HG02798 (cell line): Measurements from ENCODE around the gene NPR1.
"Not testable (repeated sequence)": the region's sequence is repeated elsewhere in the genome, so short reads cannot be mapped to it uniquely, and the experiment has no call there.

ENCODE experiments used
- ATAC-seq: cut with Tn5 transposase; IDR thresholded peaks from one replicate; pipeline ENCODE4 v1.9.1; 2021; ENCODE audit warnings: mild to moderate bottlenecking; ENCODE audit not compliant: unreplicated experiment, poor library complexity

NPR1 gene

GRCh38 chr1:153649137-153649862, 29.2 kb upstream of the NPR1 start:
- no peak for ATAC-seq

DNA sequence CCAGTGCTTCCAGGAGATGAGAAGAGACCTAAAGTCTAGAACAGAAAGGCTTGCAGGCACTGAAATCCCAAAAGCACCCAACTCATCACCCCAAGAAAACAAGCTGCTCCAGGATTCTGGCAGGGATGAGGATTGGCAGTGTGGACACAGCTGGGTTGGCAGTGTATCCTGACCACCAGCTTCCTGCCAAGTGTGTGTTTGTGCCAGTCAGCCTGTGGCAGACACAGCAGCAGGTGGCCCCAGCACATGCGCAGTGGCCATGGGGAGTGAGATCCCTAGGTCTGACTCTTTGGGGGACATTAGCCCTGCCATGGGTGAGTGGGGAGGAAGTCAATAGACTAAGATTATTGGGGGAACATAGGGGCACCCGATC, 28.6 kb upstream of the NPR1 start:
- ATAC-seq = no peak

DNA sequence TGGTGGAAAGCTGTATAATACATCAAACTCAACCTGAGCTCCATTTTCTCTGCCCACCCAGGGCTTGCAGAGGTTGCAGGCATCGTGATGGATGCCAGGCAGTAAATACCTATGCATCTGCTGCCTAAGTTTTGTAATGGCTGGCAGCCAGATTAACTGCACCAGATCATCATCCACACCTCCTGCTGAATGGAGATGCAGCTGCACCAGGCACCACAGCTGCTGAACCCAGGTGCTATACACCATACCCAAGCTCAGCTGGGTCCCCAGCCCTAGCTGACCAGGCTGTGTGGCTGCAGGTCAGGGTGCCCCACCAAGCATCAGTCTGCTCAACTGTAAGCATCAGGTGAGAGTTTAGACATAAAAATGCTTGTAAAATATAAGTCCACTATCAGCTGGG, 26.7 kb upstream of the NPR1 start:
- ATAC-seq = no peak

- no peak for ATAC-seq
Measured at GRCh38 chr1:153652805-153653500, 25.5 kb upstream of the NPR1 start.

DNA sequence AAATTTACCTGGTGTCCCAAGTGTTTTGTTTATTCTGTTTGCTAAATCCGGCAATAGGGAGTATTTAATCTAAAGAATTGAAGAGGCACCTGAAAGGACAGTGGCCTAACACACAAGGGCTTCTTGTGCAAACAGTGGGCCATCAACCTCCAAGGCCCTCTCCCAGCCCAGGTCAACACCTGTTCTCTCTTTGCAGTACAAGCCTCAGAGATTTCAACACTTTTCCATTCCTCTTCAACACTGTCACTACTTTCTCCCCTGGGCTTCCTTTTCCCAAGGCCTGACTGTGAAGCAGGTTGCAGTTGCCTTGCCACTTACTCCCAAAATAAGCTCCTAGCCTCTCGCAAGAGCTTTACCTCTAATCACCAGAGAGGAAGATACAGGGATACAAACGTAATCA, 23.2 kb upstream of the NPR1 start:
- no peak for ATAC-seq

DNA sequence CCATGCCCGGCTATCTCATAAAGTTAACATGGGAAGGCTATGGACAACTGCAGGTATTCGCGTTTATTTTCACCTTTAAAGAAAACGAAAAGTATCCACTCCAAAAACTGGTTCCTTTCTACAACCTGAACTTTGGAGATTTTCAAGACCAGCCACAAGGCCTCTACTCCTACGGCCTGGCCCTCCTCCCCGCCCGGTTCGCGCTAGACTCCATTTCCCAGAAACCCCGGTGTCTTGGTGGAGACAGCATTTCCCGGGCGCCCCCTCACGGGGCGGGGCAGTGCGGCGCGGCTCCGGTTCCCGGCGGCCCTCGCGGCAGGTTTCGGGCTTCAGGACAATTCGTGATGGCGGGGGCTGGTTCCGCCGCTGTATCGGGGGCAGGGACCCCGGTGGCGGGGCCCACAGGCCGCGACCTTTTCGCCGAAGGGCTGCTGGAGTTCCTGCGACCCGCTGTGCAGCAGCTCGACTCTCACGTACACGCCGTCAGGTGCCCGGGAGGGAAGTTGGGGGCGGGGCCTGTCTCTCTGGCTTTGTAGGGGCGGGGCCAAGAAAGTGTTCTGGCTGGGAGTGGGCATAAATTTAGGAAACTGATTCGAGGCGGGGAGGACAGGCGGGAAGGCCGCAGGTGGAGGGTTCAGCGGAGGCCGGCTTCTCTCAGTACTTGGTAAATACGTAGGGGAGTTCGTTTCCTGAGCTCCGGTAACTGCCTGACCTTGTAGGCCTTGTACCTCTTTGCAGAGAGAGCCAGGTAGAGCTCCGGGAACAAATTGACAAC, 19.9 kb upstream of the NPR1 start, which contains the start of gene SNAPIN:
Gene SNAPIN, plus strand, starts transcription at position 304 of the 775 bp plus-strand sequence. Its CDS starts 41 bp downstream, at position 345.
- peak; percentile 87 for ATAC-seq

- ATAC-seq = no peak
Measured at GRCh38 chr1:153659175-153659534, 19.3 kb upstream of the NPR1 start.

- ATAC-seq = no peak
Measured at GRCh38 chr1:153659656-153660055, 18.8 kb upstream of the NPR1 start.

- ATAC-seq = no peak
Measured at GRCh38 chr1:153661111-153661708, 17.3 kb upstream of the NPR1 start.

- ATAC-seq = no peak
Measured at GRCh38 chr1:153662269-153662668, 16.2 kb upstream of the NPR1 start.

- ATAC-seq = no peak
Measured at GRCh38 chr1:153663211-153663610, 15.3 kb upstream of the NPR1 start.

DNA sequence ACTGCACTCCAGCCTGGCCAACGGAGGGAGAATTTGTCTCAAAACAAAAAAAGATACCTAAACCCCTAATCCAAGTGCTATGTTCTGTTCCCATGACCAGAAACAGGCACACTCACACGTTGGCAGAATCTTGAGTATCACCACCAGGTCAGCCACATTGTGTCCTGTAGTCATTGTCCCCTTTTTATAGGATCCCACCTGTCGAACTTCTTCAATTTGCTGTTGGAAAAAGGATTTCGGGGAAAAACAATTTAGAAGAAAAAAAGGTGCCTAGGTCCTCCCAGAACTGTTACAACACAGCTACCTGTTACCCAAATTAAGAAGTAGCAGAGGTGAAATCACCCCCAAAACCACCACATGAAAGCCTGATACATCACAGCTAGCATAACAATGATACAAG, 11.0 kb upstream of the NPR1 start:
- ATAC-seq = no peak

GRCh38 chr1:153668672-153669071, 9.8 kb upstream of the NPR1 start:
- ATAC-seq = not testable (repeated sequence)

DNA sequence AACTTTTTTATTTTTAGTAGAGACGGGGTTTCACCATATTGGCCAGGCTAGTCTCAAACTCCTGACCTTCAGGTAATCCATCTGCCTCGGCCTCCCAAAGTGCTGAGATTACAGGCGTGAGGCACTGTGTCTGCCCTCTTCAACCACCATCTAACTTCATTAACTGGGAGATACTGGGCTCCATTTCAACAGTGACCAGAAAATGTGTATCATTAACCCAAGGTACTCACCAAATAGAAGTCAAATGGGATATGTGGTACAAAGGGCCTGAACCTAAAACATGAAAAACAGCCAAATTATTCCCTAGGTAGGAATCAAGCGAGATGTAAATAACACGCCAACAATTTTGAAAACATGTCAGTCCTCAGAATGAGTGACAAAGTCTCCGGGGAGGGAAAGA, 8.9 kb upstream of the NPR1 start:
- ATAC-seq = no peak

GRCh38 chr1:153670257-153670858, 8.1 kb upstream of the NPR1 start:
- no peak for ATAC-seq

- ATAC-seq = peak; percentile 95
Measured at GRCh38 chr1:153670859-153671627, 7.4 kb upstream of the NPR1 start, which contains the start of gene ILF2. TSS of gene ILF2 (minus strand) at chr1:153670993. CDS start at chr1:153670922, 71 bp downstream.

- ATAC-seq = not testable (repeated sequence)
Measured at GRCh38 chr1:153671628-153672353, 6.7 kb upstream of the NPR1 start.

GRCh38 chr1:153673511-153673910, 5.0 kb upstream of the NPR1 start:
- no peak for ATAC-seq
